AG20443 (cell line): ENCODE results near the gene LRP1B.
"Not testable (repeated sequence)": the region's sequence is repeated elsewhere in the genome, so short reads cannot be mapped to it uniquely, and the experiment has no call there.

Experiments used
- DNase-seq: peaks from one replicate; pipeline ENCODE4 v3.0.0; 2012; ENCODE audit warnings: low spot score, mixed read lengths

The LRP1B gene

DNA sequence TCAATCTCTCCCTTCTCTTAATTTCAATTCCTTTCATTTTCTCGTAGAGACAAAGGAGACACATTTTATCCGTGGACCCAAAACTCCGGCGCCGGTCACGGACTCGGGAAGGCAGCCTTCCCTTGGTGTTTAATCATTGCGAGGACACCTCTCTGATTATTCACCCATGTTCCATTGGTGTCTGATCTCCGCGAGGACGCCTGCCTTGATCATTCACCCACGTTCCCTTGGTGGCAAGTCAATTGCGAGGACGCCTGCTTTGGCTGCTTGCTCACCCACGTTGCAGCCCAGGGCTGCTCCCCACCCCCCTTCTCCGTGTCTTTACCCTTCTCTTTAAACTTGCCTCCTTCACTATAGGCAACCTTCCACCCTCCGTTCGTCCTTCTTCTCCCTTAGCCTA is 1703.8 kb downstream of the LRP1B start:
- DNase-seq: not testable (repeated sequence)

DNA sequence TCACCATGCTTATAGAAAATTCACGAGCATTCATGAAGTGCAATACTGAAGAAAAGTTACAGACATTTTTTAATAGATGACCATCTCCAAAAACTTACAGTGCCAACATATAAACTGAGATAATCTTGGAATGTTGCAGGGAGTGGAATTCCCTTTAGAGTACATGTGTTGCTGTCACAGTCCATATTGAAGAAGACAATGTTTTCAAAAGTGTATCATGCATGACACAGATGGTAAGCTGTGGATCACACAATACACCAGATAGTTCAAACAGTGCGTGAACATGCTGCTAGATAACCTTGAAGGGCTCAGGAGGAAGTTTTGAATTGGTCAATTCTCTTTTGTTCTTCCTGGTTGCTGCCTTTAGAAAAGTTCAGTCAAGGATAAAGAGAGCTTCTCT is 1706.3 kb downstream of the LRP1B start:
- no peak for DNase-seq

DNA sequence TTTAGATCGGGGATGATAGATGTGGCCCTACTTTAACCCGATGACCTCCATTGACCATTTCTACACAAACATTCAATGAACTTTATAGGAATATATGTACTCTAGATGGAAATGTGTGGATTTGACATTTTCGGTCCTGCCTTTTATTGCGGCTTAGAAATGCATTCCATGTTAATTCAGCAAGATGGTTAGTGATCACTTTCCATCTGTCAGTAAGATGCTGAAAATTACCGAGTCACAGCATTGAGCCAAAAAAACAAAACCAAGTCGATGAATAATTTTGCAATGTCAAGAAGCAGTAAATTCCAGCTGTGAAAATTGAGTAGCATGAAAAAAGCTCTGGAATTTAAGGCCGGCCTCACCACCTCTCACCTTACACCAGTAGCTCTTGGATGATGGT is 1708.1 kb downstream of the LRP1B start:
- no peak for DNase-seq

GRCh38 chr2:140417504-140417903 is 1713.3 kb downstream of the LRP1B start:
- no peak for DNase-seq

GRCh38 chr2:140416577-140416976 is 1714.2 kb downstream of the LRP1B start:
- no peak for DNase-seq

DNA sequence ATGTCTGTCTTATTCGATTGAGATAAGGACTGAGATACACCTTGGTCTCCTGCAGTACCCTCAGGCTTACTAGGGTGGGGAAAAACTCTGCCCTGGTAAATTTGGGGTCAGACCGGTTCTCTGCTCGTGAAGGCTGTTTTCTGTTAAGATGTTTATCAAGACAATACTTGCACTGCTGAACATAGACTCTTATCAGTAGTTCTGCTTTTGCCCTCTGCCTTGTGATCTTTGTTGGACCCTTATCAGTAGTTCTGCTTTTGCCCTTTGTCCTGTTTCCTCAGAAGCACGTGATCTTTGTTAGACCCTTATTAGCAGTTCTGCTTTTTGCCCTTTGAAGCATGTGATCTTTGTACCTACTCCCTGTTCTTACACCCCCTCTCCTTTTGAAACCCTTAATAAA is 1715.8 kb downstream of the LRP1B start:
- not testable (repeated sequence) for DNase-seq

GRCh38 chr2:140410695-140411094 is 1720.1 kb downstream of the LRP1B start:
- DNase-seq: no peak

DNA sequence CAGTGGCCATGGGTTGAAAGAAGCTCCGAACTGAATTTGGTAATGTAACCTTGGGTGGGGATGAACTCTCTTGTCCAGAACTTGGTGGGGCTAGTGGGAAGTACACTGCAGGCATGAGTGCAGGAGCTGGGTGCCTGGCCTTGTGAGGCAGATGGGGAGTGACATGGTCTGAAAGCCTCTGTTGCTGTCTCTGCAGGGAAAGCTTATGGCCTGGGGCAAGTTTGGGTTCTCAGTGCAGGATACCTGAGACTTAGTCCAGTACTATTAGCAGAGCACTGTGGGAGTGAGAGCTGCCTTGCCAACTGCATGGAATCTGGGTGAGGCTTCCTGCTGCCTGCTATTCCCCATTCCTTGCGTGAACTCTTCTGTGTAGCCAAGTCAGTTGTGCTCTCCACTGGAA is 1729.8 kb downstream of the LRP1B start:
- no peak for DNase-seq

- no peak for DNase-seq
These were observed 1738.0 kb downstream of the LRP1B start for GRCh38 chr2:140392824-140393223.

GRCh38 chr2:140384946-140385345 is 1745.9 kb downstream of the LRP1B start:
- no peak for DNase-seq

GRCh38 chr2:140383781-140384180 is 1747.0 kb downstream of the LRP1B start:
- no peak for DNase-seq

DNA sequence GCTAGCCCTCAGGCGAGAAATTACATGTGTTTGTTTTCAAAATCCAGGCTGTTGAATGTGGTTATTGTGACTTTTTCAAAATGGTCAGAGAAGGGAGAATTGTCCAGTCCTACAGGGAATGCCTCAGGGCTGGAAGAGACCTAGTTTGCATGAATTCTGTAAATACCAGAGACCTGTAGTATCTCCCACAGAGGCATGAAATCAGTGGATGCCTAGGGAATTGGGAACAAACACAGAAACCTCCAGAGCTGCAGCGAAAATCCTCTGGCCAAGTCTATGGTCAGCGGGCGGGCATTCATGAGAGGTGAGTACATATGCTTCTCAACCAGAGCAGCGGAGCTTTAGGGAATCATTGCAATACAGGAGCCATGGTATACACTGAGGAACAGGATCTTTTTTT is 1754.1 kb downstream of the LRP1B start:
- no peak for DNase-seq

- DNase-seq: no peak
These were observed 1767.7 kb downstream of the LRP1B start for GRCh38 chr2:140363131-140363530.

DNA sequence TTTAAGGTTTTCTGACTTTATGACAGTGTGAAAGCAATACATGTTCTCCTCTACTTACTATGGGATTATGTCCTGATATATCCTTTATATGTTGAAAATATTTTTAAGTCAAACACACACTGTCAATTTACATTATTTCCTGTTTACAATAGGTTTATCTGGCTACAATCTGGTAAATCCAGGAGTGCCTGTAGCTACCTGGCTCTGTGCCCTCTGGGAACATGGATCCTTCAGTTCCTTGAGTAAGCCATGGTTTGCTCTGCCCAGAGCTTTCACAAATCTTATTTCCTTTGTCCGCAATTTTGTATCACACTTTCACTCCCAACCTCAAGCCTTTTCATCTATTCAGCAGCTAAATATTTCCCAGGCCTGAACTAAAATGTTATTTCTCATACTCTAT is 1768.5 kb downstream of the LRP1B start:
- DNase-seq: no peak

- no peak for DNase-seq
These were observed 1771.6 kb downstream of the LRP1B start for GRCh38 chr2:140359056-140359771.

DNA sequence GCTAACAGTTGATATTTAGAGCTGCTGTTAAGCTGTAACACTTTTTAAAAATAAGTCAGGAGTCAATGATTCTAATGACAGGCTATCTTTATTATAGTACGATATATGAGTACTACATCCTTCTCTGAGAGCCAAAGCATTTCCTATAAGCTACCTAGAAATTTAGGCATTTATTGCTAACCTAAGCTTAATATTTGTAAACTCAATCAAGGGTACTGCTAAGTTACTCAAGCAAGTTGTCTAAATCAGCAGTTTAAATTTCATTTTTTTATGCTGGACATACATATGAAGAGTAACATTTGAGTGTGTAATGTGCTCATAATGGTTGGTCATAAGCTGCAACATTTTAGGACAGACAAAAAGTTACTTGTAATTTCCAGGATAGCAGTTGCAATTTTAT is 1774.1 kb downstream of the LRP1B start:
- no peak for DNase-seq

DNA sequence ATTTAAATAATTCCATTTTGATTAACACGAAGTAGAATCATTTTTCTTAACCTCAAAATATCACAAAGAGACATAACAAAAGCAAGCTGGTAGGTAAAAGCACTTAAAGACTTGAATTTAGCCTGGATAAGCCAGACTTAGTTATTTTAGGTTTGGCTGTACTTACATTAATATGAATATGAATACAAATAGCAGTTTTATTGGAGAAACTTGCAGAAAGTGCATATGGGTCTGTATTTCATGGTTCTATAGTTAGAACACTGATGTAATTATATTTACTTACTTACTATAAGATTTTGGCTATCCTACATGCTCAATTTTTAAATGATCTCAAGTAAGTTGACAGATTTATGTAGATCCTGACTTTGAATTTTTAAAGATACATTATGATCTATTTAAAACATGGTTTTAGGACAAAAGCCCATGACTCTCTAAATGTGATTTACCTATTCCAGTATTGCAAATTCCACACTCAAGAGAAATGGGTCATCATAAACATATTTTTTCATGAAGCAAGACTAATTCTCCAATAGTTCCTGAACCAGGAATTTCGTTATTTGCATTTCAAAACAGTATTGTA is 1775.2 kb downstream of the LRP1B start:
- no peak for DNase-seq

DNA sequence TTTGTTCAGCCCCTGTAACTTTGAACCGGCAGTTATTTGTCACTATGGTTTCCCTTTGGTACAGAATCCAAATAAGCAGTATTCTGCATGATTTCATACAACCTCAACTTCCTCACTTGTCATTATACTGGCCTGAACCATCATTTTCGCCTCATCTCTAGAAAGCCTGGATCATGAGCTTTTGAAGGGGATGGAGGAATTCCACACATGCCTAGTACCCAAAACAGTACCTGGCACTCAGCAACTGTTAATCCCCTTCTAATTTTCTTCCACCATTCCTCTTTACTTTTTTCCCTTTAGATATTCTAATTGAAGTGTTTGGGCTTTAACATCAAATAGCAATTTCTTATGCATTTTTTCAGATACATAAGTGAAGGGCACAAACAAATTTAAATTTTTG is 1776.3 kb downstream of the LRP1B start:
- DNase-seq: no peak

DNA sequence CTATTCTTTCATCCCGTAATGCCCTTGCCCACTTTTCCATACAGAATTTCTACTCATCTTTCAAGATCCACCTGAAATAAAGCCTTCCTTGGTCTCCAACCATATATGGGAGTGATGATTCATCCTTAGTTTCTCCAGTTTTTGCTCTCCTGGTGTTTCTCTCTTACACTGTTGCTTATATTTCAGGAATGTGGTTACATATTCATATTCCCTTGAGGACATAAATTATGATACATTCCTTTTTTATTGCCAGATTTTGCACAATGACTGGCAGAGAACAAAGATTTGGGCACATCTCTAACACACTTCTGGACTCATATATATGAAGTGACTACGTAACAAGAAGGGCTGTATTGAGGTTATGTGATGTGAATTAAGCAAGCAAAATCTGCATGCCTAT is 1777.3 kb downstream of the LRP1B start:
- no peak for DNase-seq

- no peak for DNase-seq
These were observed 1779.1 kb downstream of the LRP1B start for GRCh38 chr2:140351692-140352091.

GRCh38 chr2:140349695-140350094 is 1781.1 kb downstream of the LRP1B start:
- no peak for DNase-seq

DNA sequence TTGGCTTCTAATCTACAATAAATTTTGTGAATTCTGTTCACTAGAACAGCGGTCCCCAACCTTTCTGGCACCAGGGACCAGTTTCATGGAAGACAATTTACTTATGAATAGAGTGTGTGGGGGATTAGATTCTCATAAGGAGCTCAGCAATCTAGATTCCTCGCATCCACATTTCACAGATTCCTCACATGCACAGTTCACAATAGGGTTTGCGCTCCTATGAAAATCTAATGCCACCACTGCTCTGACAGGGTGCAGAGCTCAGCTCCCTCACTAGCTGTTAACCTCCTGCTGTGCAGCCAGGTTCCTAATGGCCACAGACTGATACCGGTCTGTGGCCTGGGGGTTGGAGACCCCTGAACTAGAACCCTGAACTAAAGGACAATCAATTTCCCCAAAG is 1782.0 kb downstream of the LRP1B start:
- no peak for DNase-seq

- DNase-seq: no peak
These were observed 1786.0 kb downstream of the LRP1B start for GRCh38 chr2:140344838-140345237.

DNA sequence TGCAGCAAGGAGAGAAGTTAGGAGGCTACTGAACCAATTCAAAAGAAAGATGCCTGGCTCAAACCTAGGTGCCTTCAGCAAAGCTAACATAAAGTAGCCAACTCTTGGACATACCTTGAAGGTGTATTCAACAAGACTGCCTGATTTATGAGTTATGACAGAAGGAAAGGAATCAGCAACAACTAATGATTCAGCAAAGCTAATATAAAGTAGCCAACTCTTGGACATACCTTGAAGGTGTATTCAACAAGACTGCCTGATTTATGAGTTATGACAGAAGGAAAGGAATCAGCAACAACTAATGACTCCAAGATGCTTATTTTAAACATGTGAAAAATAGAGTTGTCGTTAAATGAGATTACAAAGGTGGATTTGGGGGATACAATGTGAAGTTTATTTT is 1786.5 kb downstream of the LRP1B start:
- not testable (repeated sequence) for DNase-seq
